K562 (cell line): ENCODE data around the gene CRYBG1. TPM values are rescaled to one million over a fixed set of nuclear protein-coding genes. Genes with fewer than 3 reads are reported as not detected.

ENCODE experiments used
- ATAC-seq: fragments of 200-7000 bp; cut with Tn5 transposase; 3 replicates; pipeline ENCODE4 v1.9.1; 2020; ENCODE audit warnings: moderate library complexity
- BruUV-seq: library from RNA; stranded (reverse); fragments of 400-500 nt; replicated peaks from 2 replicates; lab custom pipeline; 2021; lab: Mats Ljungman, UMichigan
- CTCF ChIA-PET: fragments of 300-600 bp; formaldehyde crosslinking; extraction: SDS; loops from one replicate; lab custom pipeline; 2021; ENCODE audit warnings: low intra/inter-chr PET ratio; lab: Yijun Ruan, JAX
- POLR2A ChIA-PET: fragments of 300-600, 350-650 bp; sonication (Branson Sonifier 250); formaldehyde crosslinking; extraction: SDS; loops from one replicate; lab custom pipeline; 2021; ENCODE audit warnings: antibody characterized with exemption, inconsistent platforms; lab: Yijun Ruan, JAX
- DNase-seq, 4 experiments: peaks; one replicate each; pipeline versions ENCODE4 v3.0.0 to v3.0.0-alpha.2; 2011 to 2018; ENCODE audit warnings: low spot score in 3 of 4, mixed read lengths in 3 of 4; ENCODE audit errors: extremely low read depth in 1 of 4
- FAIRE-seq: peaks from 2 replicates; lab custom pipeline; 2011; peaks lifted over from hg19 to GRCh38; lab: Jason Lieb, UNC
- H2AFZ ChIP-seq: 2 replicates; pipeline ENCODE4 v1.6.0; 2011; ENCODE audit warnings: low read depth, low read length, control low read depth, inconsistent platforms
- H3K27ac ChIP-seq: fragments of 200-600 bp; 3 replicates; pipeline ENCODE4 v1.8.0; 2011; ENCODE audit warnings: low read depth, mild to moderate bottlenecking, control low read depth, inconsistent platforms, low read length, moderate library complexity, mixed read lengths; ENCODE audit errors: extremely low read depth
- H3K27me3 ChIP-seq, 2 experiments: fragments of 300-600 bp in 1 of 2; 2 replicates in 1 of 2; 3 replicates in 1 of 2; pipeline versions ENCODE4 v1.6.0 to v1.8.0; 2011; ENCODE audit warnings: inconsistent platforms in 2 of 2, low read length in 2 of 2, mild to moderate bottlenecking in 1 of 2, mixed read lengths in 1 of 2, moderate library complexity in 1 of 2; ENCODE audit not compliant: control insufficient read depth in 2 of 2, insufficient read depth in 2 of 2
- H3K36me3 ChIP-seq: fragments of 300-600 bp; 3 replicates; pipeline ENCODE4 v1.8.0; 2011; ENCODE audit warnings: mild to moderate bottlenecking, low read length, inconsistent platforms; ENCODE audit not compliant: control insufficient read depth, insufficient read depth
- H3K4me1 ChIP-seq, 2 experiments: fragments of 200-600 bp in 1 of 2; replicated peaks in 1 of 2; 2 replicates in 1 of 2; 3 replicates in 1 of 2; pipeline versions ENCODE4 v1.5.1 to v1.8.0; 2011; ENCODE audit warnings: inconsistent platforms in 2 of 2, low read length in 2 of 2, mild to moderate bottlenecking in 1 of 2, mixed read lengths in 1 of 2, moderate library complexity in 1 of 2; ENCODE audit not compliant: control insufficient read depth in 2 of 2, insufficient read depth in 2 of 2
- H3K4me2 ChIP-seq: 2 replicates; pipeline ENCODE4 v1.6.1; 2011; ENCODE audit warnings: low read length, control low read depth, inconsistent platforms, mixed read lengths; ENCODE audit not compliant: insufficient read depth
- H3K4me3 ChIP-seq: fragments of 200-600 bp; sonication (generic), shearing (Covaris generic); 2 replicates; pipeline ENCODE4 v1.5.1; 2016; ENCODE audit warnings: control low read depth, inconsistent platforms
- H3K79me2 ChIP-seq: fragments of 200-600 bp; 3 replicates; pipeline ENCODE4 v1.8.0; 2011; ENCODE audit warnings: low read length, inconsistent platforms; ENCODE audit not compliant: control insufficient read depth, insufficient read depth
- H3K9ac ChIP-seq, 2 experiments: 2 replicates each; pipeline versions ENCODE4 v1.6.0 to v1.6.1; 2011; ENCODE audit warnings: low read depth in 2 of 2, low read length in 2 of 2, control low read depth in 1 of 2, inconsistent platforms in 1 of 2, mild to moderate bottlenecking in 1 of 2, mixed read lengths in 1 of 2; ENCODE audit not compliant: insufficient read depth in 1 of 2
- H3K9me1 ChIP-seq: one replicate; pipeline ENCODE4 v1.6.0; 2011; ENCODE audit warnings: inconsistent platforms, mild to moderate bottlenecking, low read length, moderate library complexity; ENCODE audit not compliant: control insufficient read depth, insufficient read depth
- H3K9me3 ChIP-seq: replicated peaks from 2 replicates; pipeline ENCODE4 v1.5.1; 2011; ENCODE audit warnings: low read depth, low read length, inconsistent platforms; ENCODE audit not compliant: control insufficient read depth, insufficient read depth
- H4K20me1 ChIP-seq: replicated peaks from 2 replicates; pipeline ENCODE4 v1.6.1; 2011; ENCODE audit warnings: low read length, inconsistent platforms, mixed read lengths; ENCODE audit not compliant: control insufficient read depth, insufficient read depth
- CGGBP1 ChIP-seq: fragments of 250-450 bp; sonication (Bioruptor Pico); IDR thresholded peaks from 2 replicates; pipeline ENCODE4 v1.9.0; 2021; ENCODE audit warnings: mild to moderate bottlenecking
- CHD7 ChIP-seq: fragments of 200-600 bp; sonication (generic); IDR thresholded peaks from one replicate; pipeline ENCODE4 v1.6.1; 2012; ENCODE audit warnings: mild to moderate bottlenecking, low read depth, low read length, inconsistent platforms
- ELF1 ChIP-seq: fragments of 200-800 bp; sonication (Bioruptor generic); IDR thresholded peaks from 2 replicates; pipeline ENCODE4 v1.6.1; 2016; ENCODE audit warnings: missing genetic modification characterization, missing compliant biosample characterization
- IRF2 ChIP-seq: sonication (generic); formaldehyde crosslinking; IDR thresholded peaks from 2 replicates; pipeline ENCODE4 v1.8.1; 2022; ENCODE audit warnings: mild to moderate bottlenecking, missing genetic modification reagents
- ZNF79 ChIP-seq: fragments of 250-450 bp; sonication (Bioruptor Pico); IDR thresholded peaks from 2 replicates; pipeline ENCODE4 v1.4.0; 2020; ENCODE audit warnings: low read depth, mild to moderate bottlenecking, moderate library complexity
- in situ Hi-C: fragments of 300-500 bp; cut with MboI; formaldehyde crosslinking; loops from 4 replicates; pipeline ENCODE4 v1.15.0; 2018; ENCODE audit warnings: inconsistent platforms, mixed read lengths
- intact Hi-C: fragments of 100-400 bp; cut with micrococcal nuclease; formaldehyde crosslinking; loops from 2 replicates; pipeline ENCODE4 v1.14.2; 2022
- polyA plus RNA-seq, 8 experiments: library from polyadenylated mRNA; depleted of rRNA in 4 of 8; stranded (reverse) in 5 of 8; unstranded in 3 of 8; fragments of >200 nt; fragmentation: Nextera tagmentation in 2 of 8; fragmentation: Illumina TruSeq in 1 of 8; extraction: Ambion mirVana in 2 of 8; extraction: Trizol in 1 of 8; gene quantifications; 2 replicates each; pipeline versions ENCODE4 v1.2.1 to v1.2.3, GENCODE V29; 2011 to 2014; ENCODE audit warnings: inconsistent platforms in 1 of 8, missing spikeins in 1 of 8
- total RNA-seq, 7 experiments: library from RNA; depleted of rRNA in 6 of 7; stranded (reverse); fragments of >200 nt in 6 of 7; fragmentation: Illumina TruSeq in 2 of 7; extraction: Trizol in 2 of 7; gene quantifications; 2 replicates each; pipeline versions ENCODE4 v1.2.1 to v1.2.3, GENCODE V29; 2011 to 2021; ENCODE audit warnings: low replicate concordance in 1 of 7

Gene CRYBG1
- total and polyA plus RNA-seq, 9 of the 15 experiments (the other 6 are each of a cell fraction or from before 2014, with no cell fraction given) = 0.07 to 0.47 (median 0.11) TPM

GRCh38 chr6:106461084-106461483 is 100.6 kb downstream of the CRYBG1 start:
- TF ChIP-seq ZNF79 (CRISPR knock-in tag) = no peak
- no peak for TF ChIP-seq IRF2 (CRISPR knock-in tag)
- TF ChIP-seq CHD7 = no peak
- no peak for TF ChIP-seq ELF1 (tag)
- TF ChIP-seq CGGBP1 (CRISPR knock-in tag) = no peak
- Histone ChIP-seq H4K20me1 (no peaks in the 10 kb centered on the region), H3K4me2 (no peak overlapping the region), H3K9ac (no peak overlapping the region), H3K9me1 (no peaks in the 10 kb centered on the region), H3K4me1 (no peaks in the 10 kb centered on the region), H3K27ac (no peak overlapping the region), H2AFZ (no peak overlapping the region), H3K27me3 (peaks cover 14 to 25% of the 10 kb centered on the region in 2 experiments; a peak in 3 of 5 replicates), H3K4me3 (no peak overlapping the region), H3K36me3 (no peaks in the 10 kb centered on the region), H3K79me2 (no peaks in the 10 kb centered on the region), H3K9me3 (no peaks in the 10 kb centered on the region)
- ATAC-seq (no peak), DNase-seq (no peak), FAIRE-seq (no peak)
- intact Hi-C loops (no loop called here), in situ Hi-C loops (no loop called here)
- BruUV-seq = no TSS peak
- CTCF ChIA-PET = no interaction called here
- POLR2A ChIA-PET = interaction anchor here (1.2 kb wide), 1 partner anchor 221 kb away, joined by 3 read pairs; no protein-coding TSS in a partner anchor
